Spleen (tissue), 11 donors: Measurements from ENCODE around the gene TATDN3. TPM values are rescaled to one million over a fixed set of nuclear protein-coding genes. Genes with fewer than 3 reads are reported as not detected.

Experiments
- DNase-seq: peaks from one replicate; pipeline ENCODE4 v3.0.0-alpha.2; 2020
- H3K27ac ChIP-seq, 8 donors: fragments of 200-600 bp; sonication (generic) in 7 of 8; 1 replicate in 4 of 8; 2 replicates in 4 of 8; pipeline versions ENCODE4 v1.5.0 to v1.8.0; 2016 to 2021; ENCODE audit warnings: inconsistent platforms in 4 of 8, mild to moderate bottlenecking in 4 of 8, moderate library complexity in 1 of 8
- H3K27me3 ChIP-seq, 7 donors: fragments of 200-600 bp; sonication (generic) in 6 of 7; replicated peaks in 1 of 7; 1 replicate in 4 of 7; 2 replicates in 3 of 7; pipeline versions ENCODE4 v1.5.0 to v1.8.0; 2016 to 2021; ENCODE audit warnings: inconsistent platforms in 3 of 7, mild to moderate bottlenecking in 1 of 7
- H3K36me3 ChIP-seq, 6 donors: fragments of 200-600 bp; sonication (generic) in 5 of 6; 1 replicate in 4 of 6; 2 replicates in 2 of 6; pipeline versions ENCODE4 v1.5.0 to v1.8.0; 2016 to 2021; ENCODE audit warnings: inconsistent platforms in 2 of 6
- H3K4me1 ChIP-seq, 6 donors: fragments of 200-600 bp; sonication (generic) in 5 of 6; 1 replicate in 3 of 6; 2 replicates in 3 of 6; pipeline versions ENCODE4 v1.5.0 to v1.8.0; 2016 to 2021; ENCODE audit warnings: inconsistent platforms in 3 of 6
- H3K4me3 ChIP-seq, 8 donors: fragments of 200-600 bp; sonication (generic) in 7 of 8; 1 replicate in 4 of 8; 2 replicates in 4 of 8; pipeline versions ENCODE4 v1.5.0 to v1.8.0; 2016 to 2021; ENCODE audit warnings: inconsistent platforms in 4 of 8, mild to moderate bottlenecking in 4 of 8, moderate library complexity in 2 of 8
- H3K9me3 ChIP-seq, 8 donors: fragments of 200-600 bp; sonication (generic) in 7 of 8; 1 replicate in 4 of 8; 2 replicates in 4 of 8; pipeline versions ENCODE4 v1.5.0 to v1.8.0; 2016 to 2021; ENCODE audit warnings: inconsistent platforms in 4 of 8
- CTCF ChIP-seq, 11 experiments: fragments of 200-600 bp in 7 of 11; fragments of 450-650 bp in 4 of 11; sonication (generic) in 4 of 11; IDR thresholded peaks in 8 of 11; conservative IDR thresholded peaks in 3 of 11; 1 replicate in 7 of 11; 2 replicates in 4 of 11; pipeline versions ENCODE4 v1.4.0 to v1.8.0; 2016 to 2021; ENCODE audit warnings: antibody characterized with exemption in 11 of 11, inconsistent platforms in 4 of 11, mild to moderate bottlenecking in 1 of 11
- POLR2A ChIP-seq, 3 donors: fragments of 450-650 bp; IDR thresholded peaks; one replicate each; pipeline ENCODE4 v1.5.1; 2017; ENCODE audit warnings: antibody characterized with exemption in 3 of 3, mild to moderate bottlenecking in 1 of 3
- POLR2AphosphoS5 ChIP-seq, 3 donors: sonication (generic); formaldehyde crosslinking; IDR thresholded peaks; one replicate each; pipeline ENCODE4 v1.5.1; 2017; ENCODE audit warnings: antibody characterized with exemption in 3 of 3
- WGBS, 5 donors: extraction: QIAGEN DNeasy Blood & Tissue Kit in 3 of 5; methylation state at CpG; one replicate each; pipeline versions ENCODE4 v1.1.5 to v1.1.7; 2013 to 2018; 5-methylcytosine and 5-hydroxymethylcytosine counted together
- intact Hi-C: fragments of 100-400 bp; cut with DNase I; formaldehyde crosslinking; loops from one replicate; pipeline ENCODE4 v1.15.0; 2023; ENCODE audit warnings: low total_unique reads
- polyA plus RNA-seq, 3 donors: library from polyadenylated mRNA; stranded (reverse); fragments of 200-250 nt; gene quantifications; one replicate each; pipeline ENCODE4 v1.2.1, GENCODE V29; 2013
- total RNA-seq, 7 donors: library from RNA; depleted of rRNA in 3 of 7; stranded (reverse); fragments of >200 nt in 3 of 7; fragmentation: NEBNext Ultra II Directional in 4 of 7; extraction: Animal tissue kit (Norgen Biotek cat#: 25700) in 4 of 7; gene quantifications; one replicate each; pipeline versions ENCODE4 v1.1.0 to v1.2.1, GENCODE V29; 2016 to 2021
- donor health status: healthy with polysubstance abuse.
- donor health status: DM: no; HTN: no; CAD: no; lungs with moderate emphysema.
- donor health status: DM: no; HTN: no; CAD: no.
- donor health status: Bipolar disorder and iron deficiency.
- donor health status: healthy.
- donor health status: DM: no; HTN: no; CAD: no.
- donor health status: DM: yes; HTN: yes; CAD: no.

The TATDN3 gene
- total and polyA plus RNA-seq, 10 donors, result 13.5 to 28.3 (median 20.1) TPM

- no peak for DNase-seq
- WGBS, 5 donors, result 27 to 45% (median 37%) methylated on average over 3 of the region's 3 CpGs
- H3K4me1 ChIP-seq, result peaks cover 33 to 62% (median 53%) of the 10 kb centered on the region in 6 donors
- TF ChIP-seq POLR2AphosphoS5 (IDR thresholded peaks at IDR 0.05) (no peak), POLR2A (IDR thresholded peaks at IDR 0.05) (no peak), CTCF (IDR thresholded peaks at IDR 0.05 in 8 of 11, conservative IDR thresholded peaks at IDR 0.05 in 3 of 11) (no peak)
- intact Hi-C loops, result no loop called here
- H3K4me3 ChIP-seq, result peak overlapping the region in 3 of 8 donors; percentile 8 to 42 (median 29)
- no peaks in the 10 kb centered on the region for H3K27me3 ChIP-seq
- peak overlapping the region; percentile 60 to 86 (median 78) for H3K27ac ChIP-seq
- H3K9me3 ChIP-seq, result no peaks in the 10 kb centered on the region
- H3K36me3 ChIP-seq, result peaks cover 0 to 20% (median 0%) of the 10 kb centered on the region in 6 donors
Observed at GRCh38 chr1:212752934-212753497, 38.7 kb upstream of the TATDN3 start.

DNA sequence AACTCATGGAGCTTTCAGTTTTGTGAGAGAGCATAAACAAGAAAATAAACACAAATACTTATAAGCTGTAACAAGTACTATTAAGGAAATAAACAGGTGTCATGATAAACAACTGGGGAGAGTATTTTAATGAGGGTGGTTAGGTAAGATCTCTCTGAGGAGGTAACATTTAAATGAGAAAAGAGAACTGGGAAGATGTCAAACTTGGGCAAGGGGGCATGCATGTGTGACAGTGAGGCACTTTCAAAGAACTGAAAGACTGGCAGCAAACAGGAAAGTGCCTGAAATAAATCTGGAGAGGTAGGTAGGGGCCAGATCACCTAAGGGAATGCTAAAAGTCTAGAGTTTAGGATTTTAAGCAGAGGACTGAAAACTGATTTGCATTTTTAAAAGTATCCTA lies 37.9 kb upstream of the TATDN3 start:
- Histone ChIP-seq H3K36me3 (peaks cover 0 to 21% (median 0%) of the 10 kb centered on the region in 6 donors), H3K27me3 (no peaks in the 10 kb centered on the region), H3K9me3 (no peaks in the 10 kb centered on the region), H3K4me3 (no peak overlapping the region), H3K4me1 (peaks cover 33 to 62% (median 53%) of the 10 kb centered on the region in 6 donors), H3K27ac (peak overlapping the region in 7 of 8 donors; percentile 74 to 86 (median 79))
- DNase-seq, result no peak
- intact Hi-C loops, result no loop called here
- no peak for TF ChIP-seq CTCF (IDR thresholded peaks at IDR 0.05 in 8 of 11, conservative IDR thresholded peaks at IDR 0.05 in 3 of 11)
- no peak for TF ChIP-seq POLR2AphosphoS5 (IDR thresholded peaks at IDR 0.05)
- TF ChIP-seq POLR2A (IDR thresholded peaks at IDR 0.05), result no peak

DNA sequence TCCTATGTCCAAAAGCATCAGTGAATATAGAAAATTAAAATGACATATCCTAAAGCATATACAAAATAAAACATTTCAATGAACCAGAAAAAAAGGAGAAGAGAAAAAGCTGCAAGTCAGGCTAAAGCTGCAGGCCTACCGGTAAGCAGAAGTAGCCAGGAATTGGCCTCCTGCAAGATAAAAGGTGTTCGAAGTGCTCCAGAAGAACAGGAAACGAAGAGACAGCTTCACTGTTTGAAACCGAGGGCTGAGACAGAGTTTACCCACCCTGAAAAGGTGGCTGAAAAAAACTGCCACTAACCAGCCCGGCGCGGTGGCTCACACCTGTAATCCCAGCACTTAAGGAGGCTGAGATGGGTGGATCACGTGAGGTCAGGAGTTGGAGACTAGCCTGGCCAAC lies 37.5 kb upstream of the TATDN3 start:
- Histone ChIP-seq H3K36me3 (peaks cover 0 to 21% (median 0%) of the 10 kb centered on the region in 6 donors), H3K27me3 (no peaks in the 10 kb centered on the region), H3K9me3 (no peaks in the 10 kb centered on the region), H3K27ac (peak overlapping the region in 7 of 8 donors; percentile 74 to 86 (median 79)), H3K4me1 (peaks cover 33 to 66% (median 53%) of the 10 kb centered on the region in 6 donors), H3K4me3 (peak overlapping the region in 1 of 8 donors; percentile 23)
- intact Hi-C loops, result no loop called here
- DNase-seq, result no peak
- no peak for TF ChIP-seq POLR2AphosphoS5 (IDR thresholded peaks at IDR 0.05)
- TF ChIP-seq CTCF (IDR thresholded peaks at IDR 0.05 in 8 of 11, conservative IDR thresholded peaks at IDR 0.05 in 3 of 11), result no peak
- no peak for TF ChIP-seq POLR2A (IDR thresholded peaks at IDR 0.05)
- 30 to 50% (median 31%) methylated on average over 8 of the region's 8 CpGs for WGBS, 5 donors

DNA sequence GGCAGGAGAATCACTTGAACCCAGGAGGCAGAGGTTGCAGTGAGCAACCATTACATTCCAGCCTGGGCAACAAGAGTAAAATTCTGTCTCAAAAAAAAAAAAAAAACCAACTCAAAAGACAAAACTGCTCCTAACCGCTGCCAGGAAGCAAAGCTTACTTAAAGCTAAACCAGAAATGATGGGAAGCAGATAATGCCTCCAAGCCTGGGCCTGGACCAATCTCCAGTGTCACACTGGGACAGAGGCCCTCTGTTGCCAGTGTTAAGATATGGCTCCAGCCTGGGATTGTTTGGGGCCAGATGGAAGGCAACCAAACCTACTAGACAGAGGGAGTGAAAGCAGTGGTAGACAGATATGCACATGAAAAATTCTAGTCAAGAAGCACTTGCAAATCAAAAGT lies 37.0 kb upstream of the TATDN3 start:
- TF ChIP-seq CTCF (IDR thresholded peaks at IDR 0.05 in 8 of 11, conservative IDR thresholded peaks at IDR 0.05 in 3 of 11), result no peak
- no peak for TF ChIP-seq POLR2AphosphoS5 (IDR thresholded peaks at IDR 0.05)
- no peak for TF ChIP-seq POLR2A (IDR thresholded peaks at IDR 0.05)
- 19 to 63% (median 52%) methylated on average over 1 of the region's 1 CpG for WGBS, 5 donors

More for the DNA sequence above, 37.0 kb upstream of the TATDN3 start:
- Histone ChIP-seq H3K27ac (peak overlapping the region in 7 of 8 donors; percentile 74 to 86 (median 79)), H3K9me3 (no peaks in the 10 kb centered on the region), H3K4me1 (peaks cover 30 to 66% (median 49%) of the 10 kb centered on the region in 6 donors), H3K36me3 (peaks cover 0 to 21% (median 0%) of the 10 kb centered on the region in 6 donors), H3K27me3 (no peaks in the 10 kb centered on the region), H3K4me3 (peak overlapping the region in 1 of 8 donors; percentile 23)
- DNase-seq, result no peak
- intact Hi-C loops, result no loop called here
